BE2C (cell line): ENCODE data around the gene DNAAF8.

ENCODE experiments used
- DNase-seq: peaks from one replicate; pipeline ENCODE4 v3.0.0-alpha.2; 2020
- H3K27me3 ChIP-seq: fragments of 250-450 bp; sonication (Bioruptor Pico); 2 replicates; pipeline ENCODE4 v1.5.1; 2020; ENCODE audit warnings: mild to moderate bottlenecking
- H3K36me3 ChIP-seq: fragments of 250-450 bp; sonication (Bioruptor Pico); 2 replicates; pipeline ENCODE4 v1.5.1; 2020; ENCODE audit warnings: mild to moderate bottlenecking
- H3K4me1 ChIP-seq: fragments of 250-450 bp; sonication (Bioruptor Pico); 2 replicates; pipeline ENCODE4 v1.5.1; 2020
- H3K4me3 ChIP-seq: 2 replicates; pipeline ENCODE4 v1.5.1; 2011; ENCODE audit warnings: low read depth, low read length
- H3K9me3 ChIP-seq: fragments of 250-450 bp; sonication (Bioruptor Pico); 2 replicates; pipeline ENCODE4 v1.5.1; 2020
- CTCF ChIP-seq: IDR thresholded peaks from 2 replicates; pipeline ENCODE4 v1.5.1; 2012; ENCODE audit warnings: mild to moderate bottlenecking, low read depth, low read length

DNAAF8 gene

DNA sequence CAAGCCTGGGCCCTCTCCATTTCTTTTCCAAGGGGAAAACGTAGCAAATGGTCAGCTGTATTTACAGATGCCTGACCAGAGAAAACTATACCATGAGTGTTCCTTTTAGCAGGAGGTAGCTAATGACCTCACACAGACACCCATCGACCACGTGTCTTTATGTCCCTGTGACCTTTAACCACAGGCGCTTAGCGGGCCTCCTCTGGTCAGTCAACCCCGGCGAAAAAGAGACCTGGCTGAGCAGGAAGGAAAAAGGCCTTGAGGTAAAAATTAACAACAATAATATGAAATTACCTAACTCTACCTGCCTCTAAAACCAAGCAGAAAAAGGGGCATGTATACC is 31.9 kb upstream of the DNAAF8 start:
- H3K9me3 ChIP-seq: no peaks in the 10 kb centered on the region
- TF ChIP-seq CTCF: no peak
- H3K27me3 ChIP-seq: no peaks in the 10 kb centered on the region
- H3K4me1 ChIP-seq: no peaks in the 10 kb centered on the region
- peaks cover 55% of the 10 kb centered on the region for H3K36me3 ChIP-seq
- DNase-seq: no peak
- H3K4me3 ChIP-seq: no peak overlapping the region

DNA sequence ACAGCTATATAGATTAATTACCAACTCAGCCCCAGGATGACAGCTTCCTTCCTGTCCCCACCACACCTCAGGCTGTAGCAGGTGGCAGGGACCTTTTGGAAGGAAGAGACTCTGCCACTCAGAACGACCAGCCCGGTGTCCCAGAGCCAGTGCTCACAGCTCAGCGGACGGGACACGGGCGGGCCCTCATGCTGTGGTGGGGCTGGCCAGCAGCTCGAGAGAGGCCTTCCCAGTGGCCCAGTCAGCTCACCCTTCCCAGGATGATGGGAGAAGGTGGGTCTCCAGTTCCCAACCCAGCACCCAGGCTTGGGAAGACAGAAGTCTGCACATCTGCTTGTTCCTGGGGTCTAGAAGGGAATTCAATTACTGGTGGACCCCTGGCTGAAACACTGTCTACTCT is 30.4 kb upstream of the DNAAF8 start:
- Histone ChIP-seq H3K9me3 (no peaks in the 10 kb centered on the region), H3K4me3 (no peak overlapping the region), H3K4me1 (no peaks in the 10 kb centered on the region), H3K36me3 (peaks cover 55% of the 10 kb centered on the region), H3K27me3 (no peaks in the 10 kb centered on the region)
- no peak for DNase-seq
- no peak for TF ChIP-seq CTCF

DNA sequence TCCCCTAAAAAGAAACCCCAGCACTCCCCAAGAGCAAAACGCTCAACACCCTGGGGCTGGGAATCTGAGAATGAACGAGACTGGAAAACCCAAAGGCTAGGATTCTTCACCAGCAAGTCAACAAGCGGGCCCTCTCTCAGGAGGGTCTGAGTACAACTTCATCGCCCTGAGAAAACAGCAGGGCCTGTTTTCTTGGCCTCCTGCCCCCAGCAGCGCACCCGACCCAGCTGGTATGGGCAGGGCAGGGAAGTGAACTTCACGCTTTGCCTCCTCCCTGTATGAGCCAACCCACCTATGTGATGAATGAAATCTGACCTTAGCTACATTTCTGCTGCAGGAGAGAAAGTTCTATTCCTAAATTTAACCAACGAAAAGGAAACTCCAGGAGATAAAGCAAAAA is 29.8 kb upstream of the DNAAF8 start:
- no peak for TF ChIP-seq CTCF
- Histone ChIP-seq H3K36me3 (peaks cover 51% of the 10 kb centered on the region), H3K4me1 (no peaks in the 10 kb centered on the region), H3K27me3 (no peaks in the 10 kb centered on the region), H3K4me3 (no peak overlapping the region), H3K9me3 (no peaks in the 10 kb centered on the region)
- no peak for DNase-seq

DNA sequence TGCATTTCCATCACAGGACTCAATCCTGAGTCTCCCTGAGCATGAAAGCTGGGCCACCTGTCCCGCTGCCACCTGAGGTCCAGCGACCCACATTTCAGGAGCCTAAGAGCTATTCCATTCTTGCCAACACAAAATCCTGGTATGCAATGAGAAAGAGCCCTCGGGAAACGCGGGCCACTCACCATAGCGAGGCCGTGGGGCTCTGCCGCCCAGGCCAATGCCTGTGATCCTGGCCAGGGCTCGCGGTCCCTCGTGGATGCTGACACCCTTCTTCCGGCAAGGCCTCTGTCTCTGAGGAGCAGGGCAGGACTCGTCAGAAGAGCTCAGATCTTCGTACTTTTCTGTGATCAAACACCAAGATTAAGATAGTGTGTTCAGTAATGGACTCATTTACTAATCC is 29.4 kb upstream of the DNAAF8 start:
- Histone ChIP-seq H3K4me3 (no peak overlapping the region), H3K36me3 (peaks cover 51% of the 10 kb centered on the region), H3K4me1 (no peaks in the 10 kb centered on the region), H3K9me3 (no peaks in the 10 kb centered on the region), H3K27me3 (no peaks in the 10 kb centered on the region)
- no peak for TF ChIP-seq CTCF
- DNase-seq: no peak

DNA sequence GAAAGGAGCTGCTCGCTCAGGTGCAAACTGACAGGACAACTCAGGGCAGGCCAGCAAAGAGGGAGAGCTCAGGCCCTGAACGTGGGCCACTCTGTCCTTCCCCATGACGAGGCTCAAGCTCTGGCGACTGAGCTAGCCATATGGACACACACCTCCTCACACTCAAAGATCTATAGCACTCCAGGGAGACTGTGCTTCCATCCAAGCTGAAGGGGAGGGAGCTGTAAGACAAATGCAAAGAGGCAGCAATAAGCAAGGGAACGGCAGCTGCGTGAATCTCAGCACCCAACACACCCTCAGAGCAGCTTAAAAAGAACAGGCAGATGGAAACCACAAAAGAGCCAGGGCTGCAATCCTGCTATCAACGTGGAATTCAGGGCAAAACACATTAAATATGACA is 27.5 kb upstream of the DNAAF8 start:
- H3K36me3 ChIP-seq: peaks cover 39% of the 10 kb centered on the region
- no peak overlapping the region for H3K4me3 ChIP-seq
- no peaks in the 10 kb centered on the region for H3K4me1 ChIP-seq
- no peak for TF ChIP-seq CTCF
- no peaks in the 10 kb centered on the region for H3K27me3 ChIP-seq
- no peak for DNase-seq
- H3K9me3 ChIP-seq: no peaks in the 10 kb centered on the region

GRCh38 chr16:4709481-4709880 is 24.9 kb upstream of the DNAAF8 start:
- no peaks in the 10 kb centered on the region for H3K9me3 ChIP-seq
- TF ChIP-seq CTCF: no peak
- H3K4me3 ChIP-seq: no peak overlapping the region
- peaks cover 33% of the 10 kb centered on the region for H3K36me3 ChIP-seq
- no peaks in the 10 kb centered on the region for H3K27me3 ChIP-seq
- no peak for DNase-seq
- no peaks in the 10 kb centered on the region for H3K4me1 ChIP-seq
